Cortex of kidney (tissue), 1 donor: Measurements from ENCODE around the gene KCNE3.

Source experiments
- DNase-seq: peaks from one replicate; lab custom pipeline; 2025; lab: John Stamatoyannopoulos, UW

The KCNE3 gene, protein sequence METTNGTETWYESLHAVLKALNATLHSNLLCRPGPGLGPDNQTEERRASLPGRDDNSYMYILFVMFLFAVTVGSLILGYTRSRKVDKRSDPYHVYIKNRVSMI

DNA sequence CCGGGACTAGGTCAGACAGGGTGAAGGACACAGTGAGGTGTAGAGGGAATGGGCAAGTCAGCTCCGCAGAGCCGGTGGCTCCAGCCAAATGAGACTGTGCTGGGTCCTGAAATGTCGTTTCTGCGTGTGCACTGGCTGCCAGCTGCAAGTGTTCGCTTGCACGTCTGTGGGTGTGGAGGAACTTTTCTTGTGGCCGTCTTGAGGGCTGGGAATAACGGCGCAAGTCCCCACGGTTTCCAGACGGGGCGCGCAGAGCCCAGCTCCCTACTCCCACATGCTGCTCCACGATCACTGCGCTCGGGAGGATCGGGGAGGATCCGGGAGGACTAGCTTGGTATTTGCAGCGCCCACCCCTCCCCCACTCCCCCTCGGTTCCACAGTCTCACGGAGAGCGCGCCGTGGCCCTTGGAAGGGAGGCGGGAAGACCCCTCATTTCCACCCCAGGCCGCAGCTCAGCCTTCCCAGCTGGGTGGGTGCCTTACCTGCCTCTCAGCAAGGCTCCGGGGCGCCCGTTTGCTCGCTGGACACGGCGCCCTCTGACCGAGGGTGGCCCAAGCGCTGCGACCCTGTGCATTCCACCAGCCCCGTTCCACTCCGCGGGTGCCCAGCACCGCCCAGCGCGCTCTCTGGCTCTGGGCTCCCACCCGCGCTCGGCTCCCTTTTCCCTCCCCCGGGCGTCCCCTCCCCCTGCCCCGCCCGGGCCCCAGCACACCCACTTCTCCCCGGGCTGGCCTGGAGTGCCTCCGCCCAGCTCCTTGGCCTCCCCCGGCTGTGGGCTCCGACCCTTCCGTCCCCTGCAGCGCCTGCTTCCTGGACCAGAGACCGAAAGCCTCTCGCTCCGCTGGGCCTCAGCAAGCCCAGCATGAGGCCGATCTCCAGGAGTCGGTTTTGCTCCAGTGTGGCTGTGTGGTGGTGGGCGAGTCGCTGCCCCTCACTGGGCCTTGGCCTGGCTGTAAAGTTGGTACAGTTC lies at the start of gene KCNE3:
KCNE3 (minus strand) TSS at position 634 of the 970 bp plus-strand sequence. CDS start 9,986 bp downstream, outside the sequence.
- DNase-seq, result no peak

DNA sequence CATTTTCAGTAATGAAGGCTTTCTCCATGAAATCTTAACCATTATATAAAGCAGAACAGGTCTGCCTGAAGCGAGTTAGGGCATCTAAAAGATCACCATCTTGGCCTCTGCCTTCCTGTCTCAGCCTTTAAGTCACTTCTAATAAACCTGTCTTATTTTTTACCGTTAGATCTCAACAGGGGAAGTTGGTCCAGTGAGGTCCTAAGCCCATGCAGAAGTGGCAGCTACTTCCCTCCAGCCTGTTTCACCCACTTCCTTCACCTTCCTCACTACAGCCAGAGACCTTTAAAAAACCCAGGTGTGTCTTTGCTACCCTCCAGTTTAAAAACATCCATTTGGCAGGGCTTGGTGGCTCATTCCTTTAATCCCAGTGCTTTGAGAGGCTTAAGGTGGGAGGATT lies 40.2 kb upstream of the KCNE3 start:
- no peak for DNase-seq

DNA sequence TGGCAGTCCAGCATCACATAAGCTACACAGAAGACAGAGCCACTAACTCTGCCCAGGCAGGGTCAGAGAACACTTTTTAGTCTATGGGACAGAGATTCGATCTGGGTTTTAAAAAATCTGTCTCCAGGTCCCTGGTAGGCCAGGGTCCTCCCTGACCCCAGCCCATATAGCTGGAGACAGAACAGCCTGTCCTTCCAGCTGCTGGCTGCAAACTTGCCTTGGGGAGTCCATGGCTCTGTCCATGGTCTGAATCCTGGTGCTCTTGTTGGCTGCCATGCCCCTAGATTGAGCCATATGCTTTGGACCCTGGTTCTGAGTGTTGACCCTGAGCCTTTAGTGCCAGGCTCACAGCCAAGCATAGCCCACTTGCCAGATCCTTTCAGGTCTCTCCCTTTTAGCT lies 39.5 kb upstream of the KCNE3 start:
- DNase-seq, result no peak

DNA sequence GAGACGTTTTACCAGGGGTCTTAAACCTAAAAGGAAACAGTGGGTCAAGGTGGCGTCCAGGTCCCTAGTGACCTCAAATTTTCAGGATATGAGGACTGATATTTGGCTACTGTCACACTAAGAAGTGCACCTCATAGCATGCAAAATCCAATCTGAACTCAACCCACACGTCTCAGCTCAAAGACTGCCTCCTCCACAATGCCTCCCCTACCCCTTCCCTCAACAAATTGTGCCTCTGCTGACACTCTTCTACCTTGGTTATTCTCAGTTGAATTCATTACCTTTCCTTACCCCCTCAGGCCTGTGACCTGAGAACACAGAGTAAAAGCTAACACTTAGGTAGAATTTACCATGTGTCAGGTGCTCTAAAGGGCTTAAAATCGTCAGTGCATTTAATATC lies 38.6 kb upstream of the KCNE3 start:
- no peak for DNase-seq

DNA sequence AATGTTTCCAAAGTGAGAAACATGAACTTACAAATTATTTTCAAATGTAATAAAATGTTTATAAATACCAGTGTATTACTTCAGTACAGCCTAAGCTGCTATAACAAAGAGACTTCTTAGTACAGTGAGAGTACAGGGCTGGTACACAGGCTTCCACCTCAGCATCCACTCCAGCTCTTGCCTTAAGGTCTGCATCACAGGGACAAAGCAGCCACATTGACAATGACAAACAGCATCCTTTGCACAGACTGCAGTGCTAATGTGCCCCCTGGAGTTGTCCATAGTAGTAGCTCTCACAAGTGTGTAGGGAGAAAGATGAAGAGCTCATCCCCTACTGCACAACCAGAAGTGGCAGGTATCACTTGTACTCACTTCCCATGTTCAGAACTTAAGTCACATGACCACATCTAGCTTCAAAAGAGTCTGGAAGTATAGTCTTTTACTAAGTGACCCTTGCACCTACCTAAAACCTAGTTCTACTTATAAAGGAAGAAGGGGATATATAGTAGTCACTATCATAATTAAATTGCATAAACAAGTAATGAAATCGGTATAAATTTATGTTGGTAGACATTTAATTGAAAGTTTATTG lies 36.8 kb upstream of the KCNE3 start:
- DNase-seq, result no peak

DNA sequence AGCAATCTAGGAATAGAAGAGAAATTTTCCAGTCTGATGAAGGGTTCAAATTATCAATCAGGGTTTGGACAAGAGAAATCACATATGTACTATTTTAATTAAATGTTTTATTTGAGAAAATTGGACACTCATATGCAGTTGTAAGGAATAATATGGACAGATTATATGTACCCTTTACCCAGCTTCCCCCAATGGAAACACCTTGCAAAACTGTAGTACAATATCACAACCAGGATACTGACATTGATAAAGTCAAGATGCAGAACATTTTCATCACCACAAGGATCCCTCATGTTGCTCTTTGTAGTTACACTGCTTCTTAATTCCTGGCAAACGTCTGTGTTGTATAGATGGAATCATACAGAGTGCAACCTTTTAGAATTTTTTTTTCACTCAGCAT lies 27.6 kb upstream of the KCNE3 start:
- DNase-seq, result no peak

DNA sequence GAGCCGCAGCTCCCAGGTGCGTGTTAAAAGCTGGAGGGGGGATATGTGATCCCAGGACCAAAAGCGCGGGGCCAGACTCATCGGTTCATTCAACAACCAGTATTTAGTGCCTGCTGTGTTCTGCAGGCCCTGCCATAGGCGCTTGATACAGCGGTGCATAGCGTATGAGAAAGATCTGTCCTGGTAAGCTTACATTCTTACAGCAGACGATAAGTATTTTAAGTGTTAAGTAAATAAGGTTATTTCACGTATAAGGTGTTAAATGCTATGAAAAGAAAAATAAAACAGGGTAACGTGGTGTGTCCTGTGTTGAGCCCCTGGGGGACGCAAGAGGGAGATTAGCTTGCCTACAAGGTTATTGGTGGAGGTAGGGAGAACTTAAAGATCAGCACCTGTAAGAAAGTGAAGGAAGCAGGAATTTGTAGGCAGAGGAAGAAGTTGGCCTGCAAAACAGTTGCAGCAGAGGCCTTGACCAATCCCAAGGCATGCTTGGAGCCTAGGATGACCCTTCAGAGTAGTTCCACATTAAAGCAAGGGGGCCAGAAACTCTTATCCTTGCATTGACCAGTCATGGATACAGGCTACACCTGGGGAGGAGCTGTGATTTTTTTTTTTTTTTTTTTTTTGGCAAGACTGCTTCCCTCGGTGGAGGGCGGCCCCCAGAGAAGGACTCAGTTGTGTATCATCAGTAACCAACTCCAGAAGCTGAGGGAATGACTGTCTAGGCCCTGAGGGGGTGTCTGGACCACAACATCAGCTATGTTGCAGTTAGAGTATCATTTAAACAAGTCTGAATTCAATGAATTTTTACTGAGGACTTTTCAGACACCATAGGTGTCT lies 26.7 kb upstream of the KCNE3 start:
- no peak for DNase-seq

DNA sequence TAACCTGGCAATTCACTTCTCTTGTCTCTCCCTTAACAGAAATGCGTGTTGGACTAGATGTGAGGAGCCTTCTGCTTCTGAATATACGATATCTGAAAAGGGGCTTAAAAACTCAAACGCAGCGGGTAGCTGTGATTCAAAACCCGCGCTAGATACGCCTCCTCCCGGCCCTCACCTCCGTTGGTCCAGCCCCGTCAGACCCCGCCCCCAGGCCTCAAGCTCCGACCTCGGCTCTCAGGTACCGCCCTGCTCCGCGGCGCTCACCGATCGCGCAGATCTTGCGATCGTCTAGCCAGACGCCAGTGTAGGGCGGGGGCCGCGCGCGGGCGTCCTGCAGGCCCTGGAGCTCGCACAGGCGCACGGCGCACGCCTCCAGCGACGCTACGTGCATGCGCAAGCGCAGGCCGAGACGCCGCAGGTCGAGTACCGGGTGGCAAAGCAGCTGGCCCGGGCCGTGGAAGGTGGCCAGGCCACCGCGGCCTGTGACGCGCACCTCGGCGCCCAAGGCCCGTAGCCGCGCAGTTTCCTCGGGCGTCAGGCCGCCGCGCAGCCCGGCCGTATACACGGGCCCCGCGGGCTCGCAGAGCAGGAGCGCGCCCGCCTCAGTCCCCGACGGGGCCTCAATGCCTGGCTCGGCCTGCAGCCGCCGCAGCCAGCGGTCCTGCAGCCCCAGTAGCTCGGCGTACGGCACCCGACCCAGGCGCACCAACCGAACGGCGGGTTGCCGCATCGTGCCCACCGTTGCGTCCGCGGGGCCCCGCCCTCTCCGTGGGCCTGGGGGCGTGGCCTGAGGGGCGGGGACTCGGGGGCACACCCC lies 25.8 kb upstream of the KCNE3 start, which contains the start of gene LIPT2:
LIPT2 (minus strand) TSS at position 751 of the 817 bp plus-strand sequence; CDS start at position 730, 21 bp downstream.
- DNase-seq, result no peak

DNA sequence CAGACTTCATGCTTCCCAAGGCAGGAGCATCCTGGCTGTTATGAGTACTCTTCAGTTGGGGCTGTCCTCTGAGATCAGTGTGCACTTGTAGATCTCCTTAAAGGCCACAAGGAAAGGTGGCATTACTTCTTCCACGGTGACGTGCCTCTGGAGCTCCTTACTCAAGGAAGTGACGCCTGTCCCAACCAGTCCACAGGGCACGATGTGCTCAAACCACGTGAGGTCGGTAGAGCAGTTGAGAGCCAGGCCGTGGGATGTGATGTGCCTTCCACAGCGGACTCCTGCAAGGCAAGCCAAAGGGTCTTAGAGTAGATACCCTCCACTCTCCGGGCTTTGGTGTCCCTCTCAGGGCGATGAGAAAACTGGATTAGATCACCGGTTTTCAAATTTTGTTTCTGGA lies 24.7 kb upstream of the KCNE3 start:
- DNase-seq, result no peak

DNA sequence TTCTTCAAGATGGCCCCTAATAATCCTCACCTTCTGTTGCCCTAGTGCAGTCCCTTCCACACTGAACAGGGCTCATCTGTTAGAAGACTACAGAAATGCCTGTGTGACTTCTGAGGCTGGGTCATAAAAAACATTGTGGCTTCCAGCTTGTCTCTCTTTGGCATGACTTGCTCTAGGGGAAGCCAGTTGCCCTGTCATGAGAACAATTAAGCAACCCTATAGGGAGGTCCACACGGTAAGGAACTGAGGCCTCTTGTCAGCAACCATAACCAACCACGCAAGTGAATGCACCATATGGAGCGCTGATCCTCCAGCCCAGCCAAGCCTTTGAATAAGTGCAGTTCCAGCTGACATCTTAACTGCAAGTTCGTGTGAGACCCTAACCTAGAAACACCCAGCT lies 23.6 kb upstream of the KCNE3 start:
- no peak for DNase-seq

DNA sequence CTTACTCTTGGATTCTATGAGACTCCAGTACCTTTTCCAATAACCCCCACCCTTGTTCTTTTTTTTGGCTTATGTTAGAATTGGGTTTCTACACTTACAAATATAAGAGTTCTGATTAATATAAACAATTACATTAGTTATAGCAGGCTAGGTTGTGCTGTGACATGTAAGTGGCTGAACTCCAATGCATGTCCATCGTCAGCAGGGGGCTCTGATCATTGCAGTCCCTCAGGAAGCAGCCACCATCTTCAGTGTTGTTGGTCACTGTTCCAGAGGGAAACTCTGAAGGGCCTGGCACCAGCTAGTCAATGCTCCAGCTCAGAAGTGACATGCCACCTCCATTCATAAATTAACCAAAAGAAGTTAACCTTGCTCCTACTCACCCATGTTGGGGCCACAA lies 20.5 kb upstream of the KCNE3 start:
- no peak for DNase-seq

DNA sequence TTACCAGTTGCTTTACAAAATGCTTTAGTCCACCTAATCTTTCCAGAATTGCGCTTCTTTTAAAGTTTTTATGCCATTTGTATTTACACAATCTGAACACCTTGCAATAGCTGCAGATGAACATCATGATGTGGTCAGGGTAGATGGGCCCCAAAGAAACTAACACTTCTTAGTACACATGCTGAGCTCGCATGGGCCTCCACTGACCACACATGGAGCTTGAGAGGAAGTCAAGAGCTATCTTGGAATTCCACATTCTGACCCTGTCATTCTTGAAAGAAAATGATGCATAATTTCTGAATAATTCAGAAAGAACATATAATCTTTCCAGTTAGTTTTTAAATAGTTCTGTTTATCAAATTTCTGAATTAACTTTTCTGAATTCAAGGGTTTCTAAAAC lies 18.5 kb upstream of the KCNE3 start:
- no peak for DNase-seq

DNA sequence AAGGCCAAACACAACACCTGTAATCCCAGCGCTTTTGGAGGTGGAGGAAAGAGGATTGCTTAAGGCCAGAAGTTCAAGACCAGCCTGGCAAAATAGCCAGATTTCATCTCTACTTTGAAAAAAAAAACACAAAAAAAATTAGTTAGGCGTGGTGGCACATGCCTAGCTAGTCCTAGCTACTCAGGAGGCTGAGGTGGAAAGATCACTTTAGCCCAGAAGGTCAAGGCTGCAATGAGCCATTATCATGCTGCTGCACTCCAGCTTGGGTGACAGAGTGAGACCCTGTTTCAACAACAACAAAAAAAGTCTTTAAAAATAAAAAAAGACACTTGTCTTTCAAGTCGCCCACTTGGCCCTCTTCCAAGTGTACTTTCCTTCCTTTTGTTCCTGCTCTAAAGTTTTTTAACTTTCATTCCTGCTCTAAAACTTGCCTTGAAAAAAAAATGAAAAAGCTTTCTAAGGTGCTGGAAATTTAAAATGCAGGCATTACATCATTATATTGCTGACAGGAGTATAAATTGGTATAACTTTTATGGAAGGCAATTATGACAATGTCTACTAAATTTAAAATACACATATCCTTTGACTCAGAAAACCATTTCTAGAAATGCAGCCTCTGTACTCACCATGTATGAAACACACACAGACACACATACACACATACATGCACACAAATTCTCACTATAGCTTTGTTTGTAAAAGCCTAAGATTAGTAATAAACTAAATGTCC lies 13.5 kb upstream of the KCNE3 start:
- DNase-seq, result no peak

DNA sequence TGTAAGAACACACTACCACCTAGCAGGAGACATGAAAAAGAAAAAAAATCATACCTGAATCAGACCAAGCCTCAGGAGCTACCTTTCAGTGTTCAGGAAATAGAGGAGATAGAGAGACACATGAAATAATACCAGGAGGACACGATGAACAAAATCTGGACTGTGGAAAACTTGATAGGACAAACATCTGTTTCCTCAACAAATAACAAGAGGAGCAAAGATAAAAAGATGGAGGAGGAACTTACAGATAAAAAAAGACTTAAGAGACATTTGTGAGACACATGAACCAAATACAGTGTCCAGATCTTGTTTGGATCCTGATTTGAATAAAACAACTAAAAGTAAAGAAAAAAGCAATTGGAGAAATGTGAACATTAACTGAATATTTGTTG lies 12.4 kb upstream of the KCNE3 start:
- DNase-seq, result no peak

DNA sequence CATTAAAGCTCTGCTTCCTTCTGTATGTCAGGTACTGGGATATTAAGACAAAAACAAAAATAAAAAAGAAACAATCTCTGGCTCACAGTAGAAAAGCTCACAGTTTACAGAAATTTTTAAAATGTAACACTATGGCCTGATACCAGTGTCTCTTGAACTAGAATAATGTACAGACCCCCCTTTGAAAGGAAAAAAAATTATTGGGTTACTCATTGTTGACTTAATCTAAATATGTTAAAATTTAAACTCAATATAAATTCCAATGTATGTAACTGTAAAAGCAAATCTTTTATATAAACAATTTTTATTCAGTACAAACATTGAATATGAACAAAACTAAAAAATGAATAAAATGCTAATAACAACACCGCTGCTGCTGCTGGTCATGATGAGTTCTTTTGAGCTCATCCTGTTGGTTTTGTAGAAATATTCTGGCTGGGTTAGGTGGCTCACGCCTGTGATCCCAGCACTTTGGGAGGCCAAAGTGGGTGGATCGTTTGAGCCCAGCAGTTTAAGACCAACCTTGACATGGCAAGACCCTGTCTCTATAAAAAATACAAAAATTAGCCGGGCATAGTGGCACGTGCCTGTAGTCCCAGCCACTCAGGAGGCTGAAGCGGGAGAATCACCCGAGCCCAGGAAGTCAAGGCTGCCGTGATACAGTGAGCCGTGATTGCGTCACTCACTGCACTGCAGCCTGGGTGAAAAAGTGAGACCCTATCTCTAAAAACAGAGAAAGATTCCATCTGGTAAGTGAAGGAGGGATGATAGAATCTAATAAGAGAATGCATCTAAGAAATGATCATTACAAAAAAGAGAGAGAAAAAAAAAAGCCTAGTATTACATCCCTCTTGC lies 11.8 kb upstream of the KCNE3 start:
- no peak for DNase-seq

DNA sequence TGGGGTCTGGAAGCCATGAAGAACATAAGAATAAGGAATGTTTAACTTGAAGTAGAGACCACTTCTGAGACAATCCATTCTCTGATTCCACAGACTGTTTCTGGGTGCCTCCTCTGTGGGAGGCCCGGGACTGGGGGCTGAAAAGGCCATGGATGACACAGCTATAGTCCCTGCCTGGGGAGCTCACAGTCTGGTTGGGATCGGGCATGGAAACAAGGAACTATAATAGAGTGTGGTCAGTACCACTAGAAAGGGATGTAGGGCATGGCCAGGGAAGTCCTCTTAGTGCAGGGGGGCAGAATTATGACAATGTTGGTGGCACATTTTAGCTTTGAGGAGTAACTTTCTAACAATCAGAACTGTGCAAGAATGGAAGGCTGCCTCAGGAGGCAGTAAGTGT lies 9.2 kb upstream of the KCNE3 start:
- no peak for DNase-seq

DNA sequence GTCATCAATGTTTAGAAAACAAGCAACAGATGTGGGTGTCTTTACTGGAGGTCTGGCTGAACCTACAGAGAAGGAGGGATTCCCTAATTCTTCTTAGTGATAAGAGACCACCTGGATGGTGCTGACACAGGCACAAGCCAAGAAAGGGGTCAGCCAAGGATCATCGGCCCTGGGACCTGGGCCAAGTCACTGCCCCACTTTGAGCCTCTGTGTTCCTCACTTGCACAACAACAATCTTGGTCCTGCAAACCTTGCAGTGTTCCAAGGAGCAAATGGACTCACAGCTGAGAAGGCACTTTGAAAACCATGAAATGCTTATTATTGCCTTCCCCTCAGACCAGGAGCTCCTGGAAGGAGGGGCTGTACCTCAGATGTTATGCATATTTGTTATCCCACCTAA lies 7.0 kb upstream of the KCNE3 start:
- no peak for DNase-seq

DNA sequence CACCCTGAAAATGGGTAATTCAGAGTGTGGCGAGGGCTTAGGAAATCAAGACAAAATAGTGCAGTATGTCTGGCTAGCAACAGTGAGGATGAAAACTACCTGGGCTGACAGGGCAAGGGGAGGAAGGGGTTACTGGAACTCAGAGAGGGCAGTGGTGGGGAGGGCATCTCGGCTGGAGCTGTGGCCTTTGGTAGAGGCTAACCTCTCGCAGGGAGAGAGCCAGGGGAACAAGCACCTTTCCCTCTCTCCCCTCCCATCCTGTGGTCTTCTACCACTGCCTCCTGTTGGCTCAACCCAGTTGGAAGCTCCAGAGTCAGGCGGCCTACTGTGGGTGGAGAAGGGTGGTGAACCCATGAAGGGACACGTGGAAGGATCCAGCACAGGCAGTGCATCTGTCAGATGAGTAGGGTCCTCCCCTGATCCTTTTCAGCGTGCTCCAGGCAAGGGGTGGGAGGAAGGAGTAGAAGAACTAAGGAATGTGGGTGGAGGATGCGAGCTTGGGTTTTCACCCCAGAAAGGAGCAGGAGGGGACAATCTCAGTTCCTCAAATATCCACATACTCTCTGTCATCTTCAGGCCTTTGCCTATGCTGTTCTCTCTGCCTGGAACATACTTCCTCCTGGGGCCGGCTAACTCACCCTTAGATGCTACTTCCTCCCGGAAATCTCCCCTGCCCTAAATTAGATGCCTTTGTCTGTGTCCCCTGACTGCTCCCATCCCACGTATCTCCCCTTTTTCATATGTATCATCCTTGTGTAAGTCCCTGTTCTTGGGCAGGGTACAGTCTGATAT lies 6.2 kb upstream of the KCNE3 start:
- DNase-seq, result no peak
